PC-3 (cell line): Measurements from ENCODE around the gene KIF1B. TPM values are rescaled to one million over a fixed set of nuclear protein-coding genes. Genes with fewer than 3 reads are reported as not detected.
"Not testable (repeated sequence)": the region's sequence is repeated elsewhere in the genome, so short reads cannot be mapped to it uniquely, and the experiment has no call there.

Source experiments
- ATAC-seq: fragments of 200-7000 bp; cut with Tn5 transposase; 2 replicates; pipeline ENCODE4 v1.9.1; 2020; ENCODE audit warnings: mild to moderate bottlenecking, moderate library complexity
- BruUV-seq: library from RNA; stranded (reverse); fragments of 400-500 nt; replicated peaks from 2 replicates; lab custom pipeline; 2021; lab: Mats Ljungman, UMichigan
- CTCF ChIA-PET: fragments of 300-600 bp; sonication (Branson Sonifier 250); formaldehyde crosslinking; loops from one replicate; lab custom pipeline; 2022; ENCODE audit warnings: antibody characterized with exemption; lab: Charles Lee
- POLR2A ChIA-PET: fragments of 300-600 bp; sonication (Branson Sonifier 250); formaldehyde crosslinking; loops from one replicate; lab custom pipeline; 2022; ENCODE audit warnings: antibody characterized with exemption; ENCODE audit not compliant: unreplicated experiment; lab: Charles Lee
- DNase-seq: peaks from one replicate; pipeline ENCODE4 v3.0.0-alpha.2; 2015
- H2AFZ ChIP-seq: fragments of 300-600 bp; sonication (generic); 2 replicates; pipeline ENCODE4 v1.6.0; 2016; ENCODE audit warnings: antibody characterized with exemption, low read length
- H3F3A ChIP-seq: fragments of 300-600 bp; sonication (generic); one replicate; pipeline ENCODE4 v1.6.0; 2017; ENCODE audit warnings: antibody characterized with exemption, low read length, control low read depth, mild to moderate bottlenecking; ENCODE audit not compliant: unreplicated experiment
- H3K27ac ChIP-seq: fragments of 300-600 bp; sonication (generic); 2 replicates; pipeline ENCODE4 v1.5.1; 2016; ENCODE audit warnings: mild to moderate bottlenecking, low read length
- H3K27me3 ChIP-seq: fragments of 300-600 bp; sonication (generic); 2 replicates; pipeline ENCODE4 v1.6.1; 2016; ENCODE audit warnings: low read length, mixed read lengths
- H3K36me3 ChIP-seq: fragments of 300-600 bp; sonication (generic); 2 replicates; pipeline ENCODE4 v1.6.1; 2016; ENCODE audit warnings: low read depth, mixed run types, low read length, mixed read lengths
- H3K4me1 ChIP-seq: fragments of 300-600 bp; sonication (generic); 2 replicates; pipeline ENCODE4 v1.5.1; 2016; ENCODE audit warnings: low read length; ENCODE audit not compliant: insufficient read depth
- H3K4me2 ChIP-seq: fragments of 300-600 bp; sonication (generic); 2 replicates; pipeline ENCODE4 v1.6.0; 2016; ENCODE audit warnings: low read length
- H3K4me3 ChIP-seq: fragments of 300-600 bp; sonication (generic); 2 replicates; pipeline ENCODE4 v1.5.1; 2016; ENCODE audit warnings: mild to moderate bottlenecking, low read length, mixed read lengths
- H3K79me2 ChIP-seq: fragments of 300-600 bp; sonication (generic); 2 replicates; pipeline ENCODE4 v1.6.1; 2017; ENCODE audit warnings: low read length, mixed read lengths
- H3K9ac ChIP-seq: fragments of 300-600 bp; sonication (generic); 2 replicates; pipeline ENCODE4 v1.6.0; 2016; ENCODE audit warnings: mild to moderate bottlenecking, low read length
- H3K9me2 ChIP-seq: fragments of 300-600 bp; sonication (generic); replicated peaks from 2 replicates; pipeline ENCODE4 v1.6.1; 2016; ENCODE audit warnings: mixed run types, low read length, mixed read lengths
- H3K9me3 ChIP-seq: fragments of 300-600 bp; sonication (generic); 2 replicates; pipeline ENCODE4 v1.6.1; 2016; ENCODE audit warnings: low read length, mixed read lengths
- H4K20me1 ChIP-seq: fragments of 300-600 bp; sonication (generic); 2 replicates; pipeline ENCODE4 v1.6.1; 2016; ENCODE audit warnings: low read length, mixed read lengths
- EZH2 ChIP-seq: fragments of 300-600 bp; sonication (generic); IDR thresholded peaks from one replicate; pipeline ENCODE4 v1.6.1; 2017; ENCODE audit warnings: antibody characterized with exemption, mild to moderate bottlenecking, low read length; ENCODE audit not compliant: unreplicated experiment
- EZH2phosphoT487 ChIP-seq: fragments of 300-600 bp; sonication (generic); IDR thresholded peaks from 2 replicates; pipeline ENCODE4 v1.6.1; 2018; ENCODE audit warnings: mild to moderate bottlenecking, antibody characterized with exemption, low read length, borderline replicate concordance
- intact Hi-C: fragments of 100-400 bp; cut with micrococcal nuclease; formaldehyde crosslinking; loops from 2 replicates; pipeline ENCODE4 v1.9.0; 2023
- total RNA-seq: library from RNA; depleted of rRNA; stranded (reverse); fragments of >200 nt; gene quantifications from 2 replicates; pipeline ENCODE4 v1.2.3, GENCODE V29; 2014
- TF ChIP-seq, protein P1 (sequence below): fragments of 300-600 bp; sonication (generic); conservative IDR thresholded peaks from 2 replicates; pipeline ENCODE4 v1.5.1; 2017; ENCODE audit warnings: antibody characterized with exemption, low read depth, mild to moderate bottlenecking, low read length

KIF1B gene
- total RNA-seq, 1 experiment from 2014 or later: 21.4 TPM

DNA sequence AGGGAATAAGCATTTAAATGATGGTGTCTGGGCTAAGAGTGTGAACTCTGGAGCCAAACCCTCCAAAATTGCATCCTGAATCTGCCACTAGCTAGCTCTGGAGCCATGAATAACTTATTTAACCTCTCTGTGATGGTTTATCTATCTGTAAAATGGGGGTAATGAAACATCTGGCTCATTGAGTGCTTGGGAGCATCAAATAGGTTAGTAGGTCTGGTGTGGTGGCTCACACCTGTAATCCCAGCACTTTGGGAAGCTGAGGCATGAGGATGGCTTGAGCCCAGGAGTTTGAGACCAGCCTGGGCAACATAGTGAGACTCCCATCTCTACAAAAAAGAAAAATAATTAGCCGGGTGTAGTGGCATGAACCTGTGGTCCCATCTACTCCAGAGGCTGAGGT is 42.8 kb downstream of the KIF1B start:
- peaks cover 9% of the 10 kb centered on the region for H3K36me3 ChIP-seq
- no peak overlapping the region for H3K27ac ChIP-seq
- H3K4me1 ChIP-seq: peaks cover 19% of the 10 kb centered on the region
- H3K9me2 ChIP-seq: no peaks in the 10 kb centered on the region
- POLR2A ChIA-PET: no interaction called here
- TF ChIP-seq EZH2phosphoT487 (no peak), EZH2 (no peak)
- TF ChIP-seq, protein P1, sequence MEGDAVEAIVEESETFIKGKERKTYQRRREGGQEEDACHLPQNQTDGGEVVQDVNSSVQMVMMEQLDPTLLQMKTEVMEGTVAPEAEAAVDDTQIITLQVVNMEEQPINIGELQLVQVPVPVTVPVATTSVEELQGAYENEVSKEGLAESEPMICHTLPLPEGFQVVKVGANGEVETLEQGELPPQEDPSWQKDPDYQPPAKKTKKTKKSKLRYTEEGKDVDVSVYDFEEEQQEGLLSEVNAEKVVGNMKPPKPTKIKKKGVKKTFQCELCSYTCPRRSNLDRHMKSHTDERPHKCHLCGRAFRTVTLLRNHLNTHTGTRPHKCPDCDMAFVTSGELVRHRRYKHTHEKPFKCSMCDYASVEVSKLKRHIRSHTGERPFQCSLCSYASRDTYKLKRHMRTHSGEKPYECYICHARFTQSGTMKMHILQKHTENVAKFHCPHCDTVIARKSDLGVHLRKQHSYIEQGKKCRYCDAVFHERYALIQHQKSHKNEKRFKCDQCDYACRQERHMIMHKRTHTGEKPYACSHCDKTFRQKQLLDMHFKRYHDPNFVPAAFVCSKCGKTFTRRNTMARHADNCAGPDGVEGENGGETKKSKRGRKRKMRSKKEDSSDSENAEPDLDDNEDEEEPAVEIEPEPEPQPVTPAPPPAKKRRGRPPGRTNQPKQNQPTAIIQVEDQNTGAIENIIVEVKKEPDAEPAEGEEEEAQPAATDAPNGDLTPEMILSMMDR: no peak
- DNase-seq (no peak), ATAC-seq (no peak)
- H3K79me2 ChIP-seq: peaks cover 74% of the 10 kb centered on the region
- H2AFZ ChIP-seq: no peak overlapping the region
- no peaks in the 10 kb centered on the region for H3K9me3 ChIP-seq
- H3K4me2 ChIP-seq: no peak overlapping the region
- intact Hi-C loops: loop anchor here (5.0 kb wide), 1 partner anchor 41 kb away; the partner anchor contains the start of gene KIF1B
- no peak overlapping the region for H3K4me3 ChIP-seq
- no TSS peak for BruUV-seq
- H3F3A ChIP-seq: no peaks in the 10 kb centered on the region
- peaks cover 7% of the 10 kb centered on the region; the same call in 1 of the 2 replicates for H4K20me1 ChIP-seq
- CTCF ChIA-PET: no interaction called here
- H3K9ac ChIP-seq: no peak overlapping the region
- no peaks in the 10 kb centered on the region for H3K27me3 ChIP-seq

DNA sequence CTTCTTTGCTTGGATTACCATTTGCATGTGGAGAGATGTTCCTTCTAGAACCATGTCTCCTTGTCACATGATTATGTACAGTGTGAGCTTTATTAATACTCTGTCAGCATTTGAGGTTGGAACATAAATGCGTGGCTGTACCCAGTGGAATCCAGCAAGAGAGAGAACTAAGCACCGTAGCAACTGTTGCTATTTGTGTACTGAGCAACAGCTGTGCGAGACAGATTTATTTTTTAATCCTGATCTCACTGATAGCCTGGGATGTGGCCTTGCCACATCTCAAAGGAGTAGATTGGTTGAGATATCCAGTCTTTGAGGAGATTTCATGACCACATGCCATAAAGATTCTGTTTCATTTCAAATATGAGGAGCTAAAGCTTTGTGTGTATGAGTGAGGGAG is 43.4 kb downstream of the KIF1B start:
- ChIA-PET CTCF (no interaction called here), POLR2A (no interaction called here)
- H3K9me2 ChIP-seq: no peaks in the 10 kb centered on the region
- H3K27ac ChIP-seq: no peak overlapping the region
- intact Hi-C loops: loop anchor here (5.0 kb wide), 1 partner anchor 41 kb away; the partner anchor contains the start of gene KIF1B
- H3F3A ChIP-seq: no peaks in the 10 kb centered on the region
- H4K20me1 ChIP-seq: peaks cover 7% of the 10 kb centered on the region; the same call in 1 of the 2 replicates
- H3K36me3 ChIP-seq: peaks cover 8% of the 10 kb centered on the region
- H3K79me2 ChIP-seq: peaks cover 67% of the 10 kb centered on the region
- H3K27me3 ChIP-seq: no peaks in the 10 kb centered on the region
- no peaks in the 10 kb centered on the region for H3K9me3 ChIP-seq
- TF ChIP-seq EZH2phosphoT487 (no peak), EZH2 (no peak)
- TF ChIP-seq, protein P1: no peak
- peaks cover 19% of the 10 kb centered on the region for H3K4me1 ChIP-seq
- no peak overlapping the region for H3K9ac ChIP-seq
- H3K4me2 ChIP-seq: no peak overlapping the region
- no TSS peak for BruUV-seq
- DNase-seq (peak; percentile 2), ATAC-seq (peak; percentile 7; the same call in 1 of the 2 replicates)
- no peak overlapping the region for H3K4me3 ChIP-seq
- no peak overlapping the region for H2AFZ ChIP-seq

DNA sequence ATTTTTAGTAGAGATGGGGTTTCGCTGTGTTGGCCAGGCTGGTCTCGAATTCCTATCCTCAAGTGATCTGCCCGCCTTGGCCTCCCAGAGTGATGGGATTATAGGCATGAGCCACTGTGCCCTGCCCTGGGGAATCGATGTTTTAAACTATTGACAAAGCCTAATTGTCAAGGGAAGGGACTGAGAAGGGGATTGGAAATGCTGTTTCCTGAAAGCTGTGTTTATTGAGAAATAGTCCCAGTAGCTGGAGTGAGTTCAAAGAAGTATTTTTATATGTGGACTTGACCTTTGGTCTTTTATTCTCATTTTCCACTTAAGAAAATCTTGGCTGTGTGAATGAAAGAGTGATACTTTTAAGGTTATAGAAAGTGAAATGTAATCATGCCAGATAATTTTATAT is 47.5 kb downstream of the KIF1B start:
- intact Hi-C loops: no loop called here
- H3K9me2 ChIP-seq: no peaks in the 10 kb centered on the region
- no peak overlapping the region for H3K9ac ChIP-seq
- peaks cover 5% of the 10 kb centered on the region; the same call in 1 of the 2 replicates for H4K20me1 ChIP-seq
- no TSS peak for BruUV-seq
- ChIA-PET CTCF (no interaction called here), POLR2A (no interaction called here)
- no peak for TF ChIP-seq EZH2
- TF ChIP-seq EZH2phosphoT487: no peak
- TF ChIP-seq, protein P1: no peak
- H3K27me3 ChIP-seq: no peaks in the 10 kb centered on the region
- H3K4me1 ChIP-seq: peaks cover under 1% of the 10 kb centered on the region
- H3K36me3 ChIP-seq: peaks cover 21% of the 10 kb centered on the region
- peaks cover 30% of the 10 kb centered on the region for H3K79me2 ChIP-seq
- H3K9me3 ChIP-seq: no peaks in the 10 kb centered on the region
- no peak overlapping the region for H3K4me3 ChIP-seq
- H2AFZ ChIP-seq: no peak overlapping the region
- H3K4me2 ChIP-seq: no peak overlapping the region
- H3F3A ChIP-seq: no peaks in the 10 kb centered on the region
- ATAC-seq: peak; percentile 22; the same call in 1 of the 2 replicates
- DNase-seq: no peak
- no peak overlapping the region for H3K27ac ChIP-seq

DNA sequence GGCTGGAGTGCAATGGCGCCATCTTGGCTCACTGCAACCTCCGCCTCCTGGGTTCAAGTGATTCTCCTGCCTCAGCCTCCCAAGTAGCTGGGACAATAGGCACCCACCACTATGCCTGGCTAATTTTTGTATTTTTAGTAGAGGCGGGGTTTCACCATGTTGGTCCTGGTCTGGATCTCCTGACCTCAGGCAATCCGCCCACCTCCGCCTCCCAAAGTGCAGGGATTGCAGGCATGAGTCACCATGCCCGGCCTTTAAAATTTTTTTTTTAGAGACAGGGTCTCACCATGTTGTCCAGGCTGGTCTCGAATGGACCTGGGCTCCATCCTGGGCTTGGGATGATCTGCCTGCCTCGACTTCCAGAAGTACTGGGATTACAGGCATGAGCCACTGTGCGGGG is 49.2 kb downstream of the KIF1B start:
- H4K20me1 ChIP-seq, H3K27ac ChIP-seq, H3K4me2 ChIP-seq, BruUV-seq, DNase-seq, H3F3A ChIP-seq, H3K4me3 ChIP-seq, POLR2A ChIA-PET, H2AFZ ChIP-seq, ATAC-seq, H3K4me1 ChIP-seq, H3K27me3 ChIP-seq, intact Hi-C loops, H3K9me2 ChIP-seq, CTCF ChIA-PET, H3K9ac ChIP-seq, H3K9me3 ChIP-seq: not testable (repeated sequence)
- Histone ChIP-seq H3K79me2 (peaks cover 13% of the 10 kb centered on the region; the same call in 1 of the 2 replicates), H3K36me3 (peaks cover 21% of the 10 kb centered on the region)
